GM12873 (cell line): ENCODE data around the gene ZSWIM6.

Experiments used
- CTCF ChIP-seq: IDR thresholded peaks from 2 replicates; pipeline ENCODE4 v1.5.1; 2012; ENCODE audit warnings: low read depth, mild to moderate bottlenecking, moderate library complexity, low read length, control low read depth; ENCODE audit not compliant: insufficient read depth; ENCODE audit errors: missing control alignments

ZSWIM6 gene

DNA sequence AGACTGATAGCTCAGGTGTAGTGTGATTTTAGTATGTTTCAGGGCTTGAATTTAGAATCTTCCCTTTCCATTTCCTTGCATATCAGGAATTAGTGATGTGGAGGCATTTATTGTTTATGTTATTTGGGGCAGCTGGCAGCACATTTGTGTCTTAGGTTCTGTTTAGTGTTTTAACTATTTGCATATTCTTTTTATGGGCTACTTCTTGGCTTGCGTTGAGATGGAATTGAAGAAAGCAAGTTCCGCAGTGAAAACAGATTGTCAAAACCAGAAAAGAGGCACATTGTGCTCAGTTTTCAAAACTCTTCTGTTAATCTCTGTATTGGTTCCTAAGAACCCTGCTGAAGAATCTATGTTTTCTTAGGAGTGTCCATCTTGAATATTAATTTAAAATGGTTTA, 80.3 kb downstream of the ZSWIM6 start:
- TF ChIP-seq CTCF, result no peak

DNA sequence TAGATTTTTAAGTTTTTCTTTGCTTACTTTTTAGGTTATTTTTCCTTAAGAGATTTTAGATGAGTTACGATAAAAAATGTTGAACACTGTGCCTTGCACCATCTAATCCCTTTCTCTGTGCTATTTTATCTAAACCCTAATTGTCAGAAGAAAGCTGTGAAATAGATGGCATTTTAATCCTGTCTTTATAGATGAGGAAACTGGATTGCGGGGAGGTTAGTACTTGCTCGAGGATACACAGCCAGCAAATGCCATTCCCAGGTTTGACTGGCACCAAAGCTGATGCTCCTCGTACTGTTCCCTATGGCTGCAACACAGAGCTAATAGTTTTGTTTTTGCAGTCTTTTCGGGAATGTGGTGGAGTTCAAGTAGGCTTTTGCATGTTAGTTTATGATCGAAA, 82.7 kb downstream of the ZSWIM6 start:
- TF ChIP-seq CTCF, result no peak

GRCh38 chr5:61416010-61416409, 84.0 kb downstream of the ZSWIM6 start:
- TF ChIP-seq CTCF, result no peak

- no peak for TF ChIP-seq CTCF
Measured at GRCh38 chr5:61416420-61416819, 84.4 kb downstream of the ZSWIM6 start.

DNA sequence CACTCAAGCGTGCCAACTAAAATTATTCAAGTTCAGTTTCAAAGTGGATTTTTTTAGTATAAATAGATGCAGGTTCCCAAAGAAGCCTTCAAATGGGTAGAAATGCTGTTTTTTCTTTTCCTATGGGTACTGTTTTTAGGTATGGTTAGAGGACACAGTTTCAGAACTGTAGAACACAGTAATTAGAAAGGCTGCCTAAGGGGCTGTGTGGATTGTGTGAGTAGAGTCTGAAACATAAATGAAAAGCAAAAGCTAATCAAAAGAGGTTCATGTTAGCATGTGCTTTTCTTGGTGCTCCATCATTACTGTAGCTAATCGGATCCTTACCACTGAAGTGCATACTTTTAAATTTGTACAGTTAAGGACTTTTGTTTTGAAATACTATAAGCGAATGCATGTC, 85.3 kb downstream of the ZSWIM6 start:
- TF ChIP-seq CTCF, result no peak

- TF ChIP-seq CTCF, result no peak
Measured at GRCh38 chr5:61417851-61418250, 85.8 kb downstream of the ZSWIM6 start.

- TF ChIP-seq CTCF, result no peak
Measured at GRCh38 chr5:61419106-61419505, 87.0 kb downstream of the ZSWIM6 start.

GRCh38 chr5:61420016-61420415, 88.0 kb downstream of the ZSWIM6 start:
- no peak for TF ChIP-seq CTCF
